GM12878 (cell line): ENCODE data around the gene CAP2. TPM values are rescaled to one million over a fixed set of nuclear protein-coding genes. Genes with fewer than 3 reads are reported as not detected.

Source experiments
- ATAC-seq: fragments of 200-7000 bp; cut with Tn5 transposase; 3 replicates; pipeline ENCODE4 v1.9.1; 2020; ENCODE audit warnings: mild to moderate bottlenecking, moderate library complexity
- BruUV-seq: library from RNA; stranded (reverse); fragments of 400-500 nt; replicated peaks from 2 replicates; lab custom pipeline; 2021; lab: Mats Ljungman, UMichigan
- CTCF ChIA-PET: fragments of 300-600 bp; sonication (Branson Sonifier 250); formaldehyde crosslinking; extraction: SDS; loops from one replicate; lab custom pipeline; 2021; ENCODE audit warnings: inconsistent platforms; lab: Yijun Ruan, JAX
- POLR2A ChIA-PET: fragments of 350-600 bp; formaldehyde crosslinking; extraction: SDS; loops from one replicate; lab custom pipeline; 2021; ENCODE audit warnings: inconsistent platforms; lab: Charles Lee
- RAD21 ChIA-PET: fragments of 300-600 bp; sonication (Branson Sonifier 250); formaldehyde crosslinking; loops from one replicate; lab custom pipeline; 2023; ENCODE audit warnings: antibody characterized with exemption; ENCODE audit not compliant: unreplicated experiment; lab: Charles Lee
- SMC1A ChIA-PET: fragments of 300-600 bp; sonication (Branson Sonifier 250); formaldehyde crosslinking; loops from one replicate; lab custom pipeline; 2023; ENCODE audit not compliant: unreplicated experiment, uncharacterized antibody; lab: Charles Lee
- DNase-seq: peaks from one replicate; pipeline ENCODE4 v3.0.0-alpha.2; 2011; ENCODE audit warnings: low read depth, low spot score
- FAIRE-seq: peaks from 3 replicates; lab custom pipeline; 2011; peaks lifted over from hg19 to GRCh38; lab: Jason Lieb, UNC
- H2AFZ ChIP-seq: 2 replicates; pipeline ENCODE4 v1.6.0; 2011; ENCODE audit warnings: low read depth, low read length, control low read depth; ENCODE audit not compliant: control insufficient read depth
- H3K27ac ChIP-seq: 2 replicates; pipeline ENCODE4 v1.5.1; 2011; ENCODE audit warnings: control low read depth; ENCODE audit not compliant: control insufficient read depth, insufficient read depth
- H3K27me3 ChIP-seq, 2 experiments: replicated peaks in 1 of 2; 2 replicates each; pipeline versions ENCODE4 v1.6.0 to v1.6.1; 2011; ENCODE audit warnings: low read length in 1 of 2; ENCODE audit not compliant: control insufficient read depth in 2 of 2, insufficient read depth in 2 of 2
- H3K36me3 ChIP-seq, 2 experiments: 2 replicates each; pipeline ENCODE4 v1.5.1; 2011; ENCODE audit warnings: low read length in 1 of 2; ENCODE audit not compliant: control insufficient read depth in 2 of 2, insufficient read depth in 2 of 2
- H3K4me1 ChIP-seq: 2 replicates; pipeline ENCODE4 v1.6.1; 2011; ENCODE audit warnings: mild to moderate bottlenecking, low read length, moderate library complexity, mixed read lengths; ENCODE audit not compliant: control insufficient read depth, insufficient read depth
- H3K4me2 ChIP-seq: 2 replicates; pipeline ENCODE4 v1.6.0; 2011; ENCODE audit warnings: control low read depth; ENCODE audit not compliant: control insufficient read depth, insufficient read depth
- H3K4me3 ChIP-seq: fragments of 200-600 bp; sonication (generic); 2 replicates; pipeline ENCODE4 v1.5.1; 2016
- H3K79me2 ChIP-seq: 2 replicates; pipeline ENCODE4 v1.6.0; 2011; ENCODE audit warnings: low read length; ENCODE audit not compliant: control insufficient read depth, insufficient read depth
- H3K9ac ChIP-seq: 2 replicates; pipeline ENCODE4 v1.8.0; 2011; ENCODE audit warnings: low read length, control low read depth, mixed read lengths; ENCODE audit not compliant: control insufficient read depth, insufficient read depth
- H3K9me3 ChIP-seq: replicated peaks from 3 replicates; pipeline ENCODE4 v1.5.1; 2011; ENCODE audit warnings: mild to moderate bottlenecking, low read length; ENCODE audit not compliant: control insufficient read depth, insufficient read depth
- H4K20me1 ChIP-seq: 2 replicates; pipeline ENCODE4 v1.6.0; 2011; ENCODE audit not compliant: control insufficient read depth, insufficient read depth
- ASH2L ChIP-seq: fragments of 300-600, 200-600 bp; sonication (generic); IDR thresholded peaks from 2 replicates; pipeline ENCODE4 v1.6.1; 2017; ENCODE audit warnings: low read depth, mild to moderate bottlenecking, borderline replicate concordance
- ATF2 ChIP-seq: IDR thresholded peaks from 2 replicates; pipeline ENCODE4 v1.6.1; 2012; ENCODE audit warnings: low read length, inconsistent platforms
- CBX3 ChIP-seq: fragments of 200-600 bp; sonication (generic); IDR thresholded peaks from 2 replicates; pipeline ENCODE4 v1.6.1; 2016; ENCODE audit warnings: low read depth, borderline replicate concordance
- E4F1 ChIP-seq: fragments of 450-650 bp; IDR thresholded peaks from 2 replicates; pipeline ENCODE4 v1.6.1; 2018; ENCODE audit warnings: borderline replicate concordance, mild to moderate bottlenecking; ENCODE audit not compliant: partially characterized antibody
- ESRRA ChIP-seq: IDR thresholded peaks from 2 replicates; pipeline ENCODE4 v1.6.1; 2012; ENCODE audit warnings: mild to moderate bottlenecking, low read length, improper control_type of control experiment
- FOXM1 ChIP-seq: IDR thresholded peaks from 2 replicates; pipeline ENCODE4 v1.6.1; 2012; ENCODE audit warnings: low read depth, mild to moderate bottlenecking, inconsistent platforms, low read length, moderate library complexity
- IKZF1 ChIP-seq: fragments of 450-650 bp; conservative IDR thresholded peaks from 2 replicates; pipeline ENCODE4 v1.6.1; 2017; ENCODE audit warnings: antibody characterized with exemption, mild to moderate bottlenecking
- KAT2A ChIP-seq: conservative IDR thresholded peaks from 2 replicates; pipeline ENCODE4 v1.6.1; 2011; ENCODE audit warnings: low read depth, low read length; ENCODE audit not compliant: control insufficient read depth
- KLF5 ChIP-seq: fragments of 450-650 bp; IDR thresholded peaks from 2 replicates; pipeline ENCODE4 v1.6.1; 2014; ENCODE audit warnings: mild to moderate bottlenecking; ENCODE audit not compliant: partially characterized antibody
- MEF2A ChIP-seq: IDR thresholded peaks from 2 replicates; pipeline ENCODE4 v1.6.1; 2011; ENCODE audit warnings: low read depth, mild to moderate bottlenecking, low read length, moderate library complexity; ENCODE audit not compliant: insufficient read depth
- MTA3 ChIP-seq: IDR thresholded peaks from 2 replicates; pipeline ENCODE4 v1.6.1; 2012; ENCODE audit warnings: low read length, inconsistent platforms, borderline replicate concordance
- NFYA ChIP-seq: IDR thresholded peaks from 2 replicates; pipeline ENCODE4 v1.6.1; 2011; ENCODE audit warnings: low read depth, mild to moderate bottlenecking, low read length, improper control_type of control experiment, borderline replicate concordance
- RB1 ChIP-seq: fragments of 450-650 bp; formaldehyde crosslinking; IDR thresholded peaks from 2 replicates; pipeline ENCODE4 v1.6.1; 2017; ENCODE audit warnings: mild to moderate bottlenecking, borderline replicate concordance
- SUZ12 ChIP-seq: fragments of 200-600 bp; sonication (generic); IDR thresholded peaks from one replicate; pipeline ENCODE4 v1.6.1; 2018; ENCODE audit warnings: antibody characterized with exemption, mild to moderate bottlenecking; ENCODE audit not compliant: unreplicated experiment
- TCF3 ChIP-seq: IDR thresholded peaks from 2 replicates; pipeline ENCODE4 v1.6.1; 2012; ENCODE audit warnings: low read depth, mild to moderate bottlenecking, low read length, borderline replicate concordance; ENCODE audit not compliant: insufficient read depth
- TCF7 ChIP-seq: IDR thresholded peaks from 2 replicates; pipeline ENCODE4 v1.6.1; 2014; ENCODE audit warnings: antibody characterized with exemption, borderline replicate concordance
- USF1 ChIP-seq: IDR thresholded peaks from 2 replicates; pipeline ENCODE4 v1.6.1; 2011; ENCODE audit warnings: borderline replicate concordance, low read depth, mild to moderate bottlenecking, moderate library complexity, mixed read lengths, low read length; ENCODE audit not compliant: insufficient read depth; ENCODE audit errors: extremely low read length
- YY1 ChIP-seq: IDR thresholded peaks from 2 replicates; pipeline ENCODE4 v1.6.1; 2011; ENCODE audit warnings: low read depth, mild to moderate bottlenecking, low read length
- ZNF274 ChIP-seq: IDR thresholded peaks from one replicate; pipeline ENCODE4 v1.8.0; 2011; ENCODE audit not compliant: insufficient read length, insufficient read depth
- WGBS: methylation state at CpG from one replicate; pipeline ENCODE4 v1.1.6; 2016; ENCODE audit warnings: low lambda C conversion rate; ENCODE audit not compliant: insufficient replicate concordance, insufficient coverage; ENCODE audit errors: missing lambda C conversion rate; 5-methylcytosine and 5-hydroxymethylcytosine counted together
- in situ Hi-C: fragments of 300-500 bp; cut with MboI; formaldehyde crosslinking; loops from 9 replicates; pipeline ENCODE4 v1.14.3; 2018; ENCODE audit warnings: mixed read lengths
- intact Hi-C: fragments of 100-400 bp; cut with micrococcal nuclease; formaldehyde crosslinking; loops from one replicate; pipeline ENCODE4 v1.14.2; 2022; ENCODE audit not compliant: unreplicated experiment
- polyA plus RNA-seq, 11 experiments: library from polyadenylated mRNA; depleted of rRNA in 4 of 11; unstranded in 6 of 11; stranded (reverse) in 5 of 11; fragments of >200 nt; fragmentation: Nextera tagmentation in 4 of 11; fragmentation: Illumina TruSeq in 1 of 11; extraction: Ambion mirVana in 4 of 11; extraction: Trizol in 1 of 11; gene quantifications; 1 replicate in 1 of 11; 2 replicates in 10 of 11; pipeline versions ENCODE4 v1.2.1 to v1.2.3, GENCODE V29; 2011 to 2016; ENCODE audit warnings: inconsistent platforms in 2 of 11, missing spikeins in 2 of 11, low read depth in 1 of 11
- total RNA-seq, 4 experiments: library from RNA; depleted of rRNA in 3 of 4; stranded (reverse); fragments of >200 nt in 3 of 4; fragmentation: Illumina TruSeq in 1 of 4; extraction: Trizol in 1 of 4; gene quantifications; 2 replicates each; pipeline versions ENCODE4 v1.2.1 to v1.2.3, GENCODE V29; 2013 to 2021

Gene CAP2
- total and polyA plus RNA-seq, 10 of the 15 experiments (the other 5 are each of a cell fraction or from before 2014, with no cell fraction given), result 0.10 to 2.0 (median 0.15) TPM; not detected in 7

GRCh38 chr6:17591287-17591686 is 197.9 kb downstream of the CAP2 start:
- in situ Hi-C loops (loop anchor here (5.0 kb wide), 1 partner anchor 211 kb away; no protein-coding TSS in a partner anchor), intact Hi-C loops (no loop called here)
- ChIA-PET SMC1A (interaction anchor here (0.6 to 1.7 kb wide), 3 partner anchors 10 to 86 kb away, joined by 4 to 7 read pairs (median 5); partner anchors contain the start of gene FAM8A1), CTCF (interaction anchor here (0.6 to 2.6 kb wide), 3 partner anchors 213 to 294 kb away, joined by 5 to 9 read pairs (median 5); no protein-coding TSS in a partner anchor), RAD21 (interaction anchor here (1.1 to 1.5 kb wide), 2 partner anchors 9 to 12 kb away, joined by 3 read pairs; no protein-coding TSS in a partner anchor), POLR2A (no interaction called here)
- Histone ChIP-seq H3K36me3 (no peaks in the 10 kb centered on the region), H3K27ac (no peak overlapping the region), H3K4me2 (no peak overlapping the region), H4K20me1 (no peaks in the 10 kb centered on the region), H3K27me3 (no peaks in the 10 kb centered on the region), H3K9me3 (no peaks in the 10 kb centered on the region), H2AFZ (no peak overlapping the region), H3K4me1 (peaks cover 5% of the 10 kb centered on the region; the same call in 1 of the 2 replicates), H3K79me2 (no peaks in the 10 kb centered on the region), H3K9ac (no peak overlapping the region), H3K4me3 (no peak overlapping the region)
- TF ChIP-seq NFYA (no peak), SUZ12 (no peak), ASH2L (no peak), E4F1 (no peak), TCF7 (no peak), USF1 (no peak), ESRRA (no peak), ZNF274 (no peak), CBX3 (no peak), MTA3 (no peak), YY1 (no peak), RB1 (no peak), MEF2A (no peak), IKZF1 (no peak), ATF2 (no peak), TCF3 (no peak), FOXM1 (no peak), KLF5 (no peak), KAT2A (no peak)
- BruUV-seq, result no TSS peak
- ATAC-seq (peak; percentile 56), DNase-seq (no peak), FAIRE-seq (no peak)
- WGBS, result 14% methylated on average over 1 of the region's 1 CpG
